ENCODE results near the gene PSME2.

The PSME2 gene

GRCh38 chr14:24146453-24146977 lies at the start of gene PSME2:
Gene PSME2 (minus strand): TSS chr14:24146610. CDS start chr14:24146581, 29 bp downstream.
- TF ChIP-seq GATA1 (IDR thresholded peaks at IDR 0.05; ENCODE audit: low read depth, low read length) (no peak), POLR2A (IDR thresholded peaks at IDR 0.05; ENCODE audit: low read length) (no peak)
- DNase-seq, result peak; percentile 89 to 90

- DNase-seq, result peak; percentile 92 to 93
- TF ChIP-seq POLR2A (IDR thresholded peaks at IDR 0.05; ENCODE audit: low read length) (peak; percentile 84), GATA1 (IDR thresholded peaks at IDR 0.05; ENCODE audit: low read depth, low read length) (no peak)
These were observed 49.0 kb upstream of the PSME2 start, which contains the start of gene TM9SF1 for GRCh38 chr14:24195186-24196070. Gene TM9SF1 (minus strand): TSS chr14:24195441. CDS start chr14:24195019, 422 bp downstream.

GRCh38 chr14:24194873-24195185 lies 48.4 kb upstream of the PSME2 start:
- TF ChIP-seq POLR2A (IDR thresholded peaks at IDR 0.05; ENCODE audit: low read length), result no peak
- no peak for TF ChIP-seq GATA1 (IDR thresholded peaks at IDR 0.05; ENCODE audit: low read depth, low read length)
- DNase-seq, result no peak

- peak in 1 of 2 experiments; percentile 31 for DNase-seq
- TF ChIP-seq GATA1 (IDR thresholded peaks at IDR 0.05; ENCODE audit: low read depth, low read length), result no peak
- no peak for TF ChIP-seq POLR2A (IDR thresholded peaks at IDR 0.05; ENCODE audit: low read length)
These were observed 47.9 kb upstream of the PSME2 start for GRCh38 chr14:24194186-24194872.

- DNase-seq, result no peak
- TF ChIP-seq GATA1 (IDR thresholded peaks at IDR 0.05; ENCODE audit: low read depth, low read length) (no peak), POLR2A (IDR thresholded peaks at IDR 0.05; ENCODE audit: low read length) (no peak)
These were observed 46.5 kb upstream of the PSME2 start for GRCh38 chr14:24192933-24193332.

- DNase-seq, result no peak
- TF ChIP-seq POLR2A (IDR thresholded peaks at IDR 0.05; ENCODE audit: low read length), result no peak
- no peak for TF ChIP-seq GATA1 (IDR thresholded peaks at IDR 0.05; ENCODE audit: low read depth, low read length)
These were observed 44.0 kb upstream of the PSME2 start for GRCh38 chr14:24190416-24190815.

GRCh38 chr14:24189460-24189859 lies 43.0 kb upstream of the PSME2 start:
- TF ChIP-seq GATA1 (IDR thresholded peaks at IDR 0.05; ENCODE audit: low read depth, low read length), result no peak
- no peak for TF ChIP-seq POLR2A (IDR thresholded peaks at IDR 0.05; ENCODE audit: low read length)
- DNase-seq, result no peak

GRCh38 chr14:24189059-24189375 lies 42.6 kb upstream of the PSME2 start:
- TF ChIP-seq GATA1 (IDR thresholded peaks at IDR 0.05; ENCODE audit: low read depth, low read length) (no peak), POLR2A (IDR thresholded peaks at IDR 0.05; ENCODE audit: low read length) (no peak)
- DNase-seq, result no peak

- peak; percentile 95 to 97 for DNase-seq
- TF ChIP-seq POLR2A (IDR thresholded peaks at IDR 0.05; ENCODE audit: low read length), result peak; percentile 72
- TF ChIP-seq GATA1 (IDR thresholded peaks at IDR 0.05; ENCODE audit: low read depth, low read length), result no peak
These were observed 42.0 kb upstream of the PSME2 start, which contains the start of gene IPO4 for GRCh38 chr14:24188251-24189058. Gene IPO4 (minus strand): TSS chr14:24188816. CDS start chr14:24188787, 29 bp downstream.

- DNase-seq, result no peak
- TF ChIP-seq POLR2A (IDR thresholded peaks at IDR 0.05; ENCODE audit: low read length), result no peak
- TF ChIP-seq GATA1 (IDR thresholded peaks at IDR 0.05; ENCODE audit: low read depth, low read length), result no peak
These were observed 41.1 kb upstream of the PSME2 start for GRCh38 chr14:24187539-24187915.

GRCh38 chr14:24186831-24187538 lies 40.6 kb upstream of the PSME2 start:
- no peak for DNase-seq
- TF ChIP-seq POLR2A (IDR thresholded peaks at IDR 0.05; ENCODE audit: low read length), result no peak
- TF ChIP-seq GATA1 (IDR thresholded peaks at IDR 0.05; ENCODE audit: low read depth, low read length), result no peak

GRCh38 chr14:24185741-24186140 lies 39.3 kb upstream of the PSME2 start:
- TF ChIP-seq GATA1 (IDR thresholded peaks at IDR 0.05; ENCODE audit: low read depth, low read length) (no peak), POLR2A (IDR thresholded peaks at IDR 0.05; ENCODE audit: low read length) (no peak)
- no peak for DNase-seq

- no peak for DNase-seq
- TF ChIP-seq POLR2A (IDR thresholded peaks at IDR 0.05; ENCODE audit: low read length) (no peak), GATA1 (IDR thresholded peaks at IDR 0.05; ENCODE audit: low read depth, low read length) (no peak)
These were observed 38.6 kb upstream of the PSME2 start for GRCh38 chr14:24185026-24185425.
